HG03280 (cell line): ENCODE data around the gene CDHR5.
A peak's percentile ranks its signal among the peaks of the same experiment; 100 is the strongest.

Experiments
- ATAC-seq: cut with Tn5 transposase; IDR thresholded peaks from one replicate; pipeline ENCODE4 v1.9.1; 2021; ENCODE audit warnings: mild to moderate bottlenecking, moderate library complexity; ENCODE audit not compliant: unreplicated experiment

Gene CDHR5

GRCh38 chr11:569158-569885 lies 55.4 kb downstream of the CDHR5 start:
- ATAC-seq: no peak

GRCh38 chr11:568306-569157 lies 56.2 kb downstream of the CDHR5 start:
- peak; percentile 87 for ATAC-seq

- ATAC-seq: no peak
Measured at GRCh38 chr11:567629-568292, 57.0 kb downstream of the CDHR5 start.

- no peak for ATAC-seq
Measured at GRCh38 chr11:567011-567628, 57.6 kb downstream of the CDHR5 start.
